GM19397 (cell line): ENCODE measurements around the gene CPSF4L.
"Not testable (repeated sequence)": the region's sequence is repeated elsewhere in the genome, so short reads cannot be mapped to it uniquely, and the experiment has no call there.

Experiments used
- ATAC-seq: cut with Tn5 transposase; IDR thresholded peaks from one replicate; pipeline ENCODE4 v1.9.1; 2021; ENCODE audit warnings: mild to moderate bottlenecking, moderate library complexity; ENCODE audit not compliant: unreplicated experiment

CPSF4L gene

DNA sequence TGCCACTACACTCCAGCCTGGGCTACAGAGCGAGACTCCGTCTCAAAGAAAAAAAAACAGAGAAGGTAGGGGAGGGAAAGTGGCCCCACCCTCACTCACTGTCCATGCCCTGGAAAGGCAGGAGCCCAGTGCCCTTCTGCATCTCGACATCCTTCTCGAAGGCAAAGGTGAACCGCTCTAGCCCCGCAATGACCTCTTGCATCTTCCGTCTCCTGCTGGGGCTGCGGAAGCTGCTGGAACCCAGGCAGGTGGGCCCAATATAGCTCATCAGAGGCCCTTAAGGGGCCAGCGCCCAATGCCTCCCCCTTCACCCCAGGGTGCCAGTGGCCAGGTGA is at the start of gene CPSF4L:
CPSF4L (minus strand) TSS at position 264 of the 335 bp plus-strand sequence; CDS start at position 202, 62 bp downstream.
- ATAC-seq, result no peak

- ATAC-seq, result peak; percentile 10
Measured at GRCh38 chr17:73311428-73311780, 49.7 kb upstream of the CPSF4L start.

- ATAC-seq, result no peak
Measured at GRCh38 chr17:73309727-73310596, 48.3 kb upstream of the CPSF4L start.

- not testable (repeated sequence) for ATAC-seq
Measured at GRCh38 chr17:73308959-73309358, 47.3 kb upstream of the CPSF4L start.

- no peak for ATAC-seq
Measured at GRCh38 chr17:73308017-73308823, 46.5 kb upstream of the CPSF4L start.

DNA sequence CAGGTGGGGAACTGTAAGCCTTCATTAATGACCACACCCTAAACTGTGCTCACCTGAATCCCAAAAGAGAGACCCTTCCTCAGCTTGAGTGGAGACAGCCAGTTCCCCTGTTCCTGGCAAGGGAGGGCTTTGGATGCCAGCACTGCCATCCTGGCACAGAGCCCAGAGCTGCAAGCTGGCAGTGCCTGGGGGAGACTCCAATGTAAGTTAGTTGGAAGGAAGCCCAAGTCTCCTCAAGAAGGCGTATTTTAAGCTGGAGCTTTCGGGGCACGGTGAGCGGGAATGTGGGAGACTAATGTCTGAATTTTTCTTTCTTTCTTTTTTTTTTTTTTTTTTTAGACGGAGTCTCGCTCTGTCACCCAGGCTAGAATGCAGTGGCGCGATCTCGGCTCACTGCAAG is 45.5 kb upstream of the CPSF4L start:
- no peak for ATAC-seq

- no peak for ATAC-seq
Measured at GRCh38 chr17:73305845-73306836, 44.5 kb upstream of the CPSF4L start.

GRCh38 chr17:73304971-73305812 is 43.5 kb upstream of the CPSF4L start:
- no peak for ATAC-seq

GRCh38 chr17:73304438-73304837 is 42.8 kb upstream of the CPSF4L start:
- ATAC-seq, result no peak

- no peak for ATAC-seq
Measured at GRCh38 chr17:73302189-73302588, 40.5 kb upstream of the CPSF4L start.

- no peak for ATAC-seq
Measured at GRCh38 chr17:73301369-73301768, 39.7 kb upstream of the CPSF4L start.

DNA sequence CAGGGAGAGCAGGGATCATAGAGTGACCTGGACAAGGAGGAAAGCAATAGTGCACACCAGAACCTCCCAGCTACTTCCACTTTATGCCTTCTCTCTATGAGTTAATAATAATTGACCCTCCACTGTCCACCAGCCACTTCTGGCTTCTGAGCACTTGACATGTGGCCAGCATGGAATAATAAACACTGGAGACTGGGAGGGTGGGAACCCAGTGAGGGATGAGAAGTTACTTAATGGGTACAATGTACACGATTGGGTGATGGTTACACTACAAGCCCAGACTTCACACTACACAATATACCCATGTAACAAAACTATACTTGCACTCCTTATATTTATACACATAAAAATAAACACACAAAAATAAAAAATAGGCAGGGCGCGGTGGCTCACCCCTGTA is 38.7 kb upstream of the CPSF4L start:
- no peak for ATAC-seq

- ATAC-seq, result no peak
Measured at GRCh38 chr17:73297934-73298861, 36.5 kb upstream of the CPSF4L start.

- ATAC-seq, result no peak
Measured at GRCh38 chr17:73293480-73293911, 31.8 kb upstream of the CPSF4L start.

GRCh38 chr17:73293031-73293430 is 31.4 kb upstream of the CPSF4L start:
- no peak for ATAC-seq

GRCh38 chr17:73292031-73292531 is 30.4 kb upstream of the CPSF4L start:
- no peak for ATAC-seq

- peak; percentile 82 for ATAC-seq
Measured at GRCh38 chr17:73291260-73291801, 29.7 kb upstream of the CPSF4L start.
